Endothelial cell of umbilical vein (primary cell): Measurements from ENCODE around the gene ATN1. TPM values are rescaled to one million over a fixed set of nuclear protein-coding genes. Genes with fewer than 3 reads are reported as not detected.
A peak's percentile ranks its signal among the peaks of the same experiment; 100 is the strongest.

Experiments used
- BruUV-seq: library from RNA; stranded (reverse); fragments of 400-500 nt; replicated peaks from 2 replicates; lab custom pipeline; 2021; lab: Mats Ljungman, UMichigan
- CTCF ChIA-PET: fragments of 300-600, 350-600 bp; sonication (Branson Sonifier 250); formaldehyde crosslinking; loops from one replicate; lab custom pipeline; 2021; ENCODE audit warnings: antibody characterized with exemption, inconsistent platforms; lab: Charles Lee
- POLR2A ChIA-PET: fragments of 300-600, 350-600 bp; sonication (Branson Sonifier 250); formaldehyde crosslinking; loops from one replicate; lab custom pipeline; 2021; ENCODE audit warnings: antibody characterized with exemption, inconsistent platforms; lab: Charles Lee
- DNase-seq: peaks from one replicate; pipeline ENCODE4 v3.0.0-alpha.2; 2011; ENCODE audit warnings: low read depth, low spot score
- FAIRE-seq: peaks from 2 replicates; lab custom pipeline; 2011; peaks lifted over from hg19 to GRCh38; lab: Jason Lieb, UNC
- H2AFZ ChIP-seq: 2 replicates; pipeline ENCODE4 v1.6.0; 2012; ENCODE audit warnings: low read depth, low read length, control low read depth, inconsistent platforms
- H3K27ac ChIP-seq: 2 replicates; pipeline ENCODE4 v1.5.1; 2011; ENCODE audit warnings: low read depth, mild to moderate bottlenecking, control low read depth, low read length, moderate library complexity; ENCODE audit not compliant: insufficient read depth
- H3K27me3 ChIP-seq, 2 experiments: 2 replicates each; pipeline versions ENCODE4 v1.6.0 to v1.6.1; 2011; ENCODE audit warnings: low read length in 2 of 2, mixed read lengths in 1 of 2; ENCODE audit not compliant: control insufficient read depth in 2 of 2, insufficient read depth in 2 of 2
- H3K36me3 ChIP-seq, 2 experiments: 2 replicates in 1 of 2; 3 replicates in 1 of 2; pipeline ENCODE4 v1.5.1; 2011; ENCODE audit warnings: low read length in 2 of 2, mild to moderate bottlenecking in 1 of 2, moderate library complexity in 1 of 2; ENCODE audit not compliant: control insufficient read depth in 2 of 2, insufficient read depth in 2 of 2; ENCODE audit errors: extremely low read depth in 1 of 2
- H3K4me1 ChIP-seq: 3 replicates; pipeline ENCODE4 v1.5.1; 2011; ENCODE audit warnings: mild to moderate bottlenecking, low read length; ENCODE audit not compliant: control insufficient read depth, insufficient read depth; ENCODE audit errors: extremely low read depth
- H3K4me2 ChIP-seq: 2 replicates; pipeline ENCODE4 v1.6.1; 2011; ENCODE audit warnings: low read length, control low read depth, mixed read lengths; ENCODE audit not compliant: insufficient read depth
- H3K4me3 ChIP-seq, 3 experiments: fragments of 200-600 bp in 1 of 3; sonication (generic), shearing (Covaris generic) in 1 of 3; replicated peaks in 1 of 3; 2 replicates each; pipeline ENCODE4 v1.5.1; 2011 to 2016; ENCODE audit warnings: control low read depth in 3 of 3, low read length in 3 of 3, mild to moderate bottlenecking in 2 of 3, inconsistent platforms in 1 of 3, low read depth in 1 of 3, moderate library complexity in 1 of 3; ENCODE audit not compliant: insufficient read depth in 1 of 3
- H3K79me2 ChIP-seq: 2 replicates; pipeline ENCODE4 v1.6.0; 2012; ENCODE audit warnings: low read length, inconsistent platforms; ENCODE audit not compliant: control insufficient read depth, insufficient read depth
- H3K9ac ChIP-seq: replicated peaks from 2 replicates; pipeline ENCODE3; 2011; ENCODE audit warnings: low read length, control low read depth; ENCODE audit not compliant: insufficient read depth; ENCODE audit errors: extremely low read depth
- H3K9me1 ChIP-seq: replicated peaks from 3 replicates; pipeline ENCODE4 v1.6.0; 2011; ENCODE audit warnings: mild to moderate bottlenecking, low read length; ENCODE audit not compliant: control insufficient read depth, insufficient read depth; ENCODE audit errors: extremely low read depth
- H3K9me3 ChIP-seq: replicated peaks from 2 replicates; pipeline ENCODE4 v1.5.1; 2012; ENCODE audit warnings: low read length, inconsistent platforms; ENCODE audit not compliant: control insufficient read depth, insufficient read depth
- H4K20me1 ChIP-seq: replicated peaks from 2 replicates; pipeline ENCODE3; 2011; ENCODE audit warnings: mild to moderate bottlenecking, low read length; ENCODE audit not compliant: control insufficient read depth, insufficient read depth; ENCODE audit errors: extremely low read depth
- CTCF ChIP-seq, 2 donors: IDR thresholded peaks; 1 replicate in 1 of 2; 2 replicates in 1 of 2; pipeline ENCODE4 v1.5.1; 2011; ENCODE audit warnings: low read length in 2 of 2, mild to moderate bottlenecking in 2 of 2, moderate library complexity in 2 of 2, control low read depth in 1 of 2, inconsistent platforms in 1 of 2, low read depth in 1 of 2; ENCODE audit not compliant: insufficient read depth in 1 of 2; ENCODE audit errors: extremely low read depth in 1 of 2
- EZH2 ChIP-seq: IDR thresholded peaks from 2 replicates; pipeline ENCODE4 v1.6.1; 2012; ENCODE audit warnings: borderline replicate concordance, low read depth, mild to moderate bottlenecking, moderate library complexity, low read length, inconsistent platforms; ENCODE audit not compliant: severe bottlenecking
- FOS ChIP-seq: IDR thresholded peaks from 2 replicates; pipeline ENCODE4 v1.6.1; 2011; ENCODE audit warnings: mild to moderate bottlenecking, low read length, moderate library complexity, borderline replicate concordance; ENCODE audit not compliant: insufficient read depth
- GATA2 ChIP-seq: IDR thresholded peaks from 2 replicates; pipeline ENCODE4 v1.7.0; 2011; ENCODE audit warnings: low read depth, mild to moderate bottlenecking, moderate library complexity, mixed read lengths, low read length; ENCODE audit not compliant: insufficient read length, insufficient read depth
- JUN ChIP-seq: IDR thresholded peaks from 2 replicates; pipeline ENCODE4 v1.6.1; 2011; ENCODE audit warnings: borderline replicate concordance, low read depth; ENCODE audit not compliant: insufficient read length, insufficient read depth
- MAX ChIP-seq: IDR thresholded peaks from 2 replicates; pipeline ENCODE4 v1.6.1; 2011; ENCODE audit not compliant: insufficient read depth, insufficient read length
- MYC ChIP-seq: IDR thresholded peaks from one replicate; pipeline ENCODE4 v1.6.1; 2011; ENCODE audit warnings: mild to moderate bottlenecking, low read depth, low read length
- POLR2A ChIP-seq: IDR thresholded peaks from 2 replicates; pipeline ENCODE4 v1.6.1; 2012; ENCODE audit warnings: low read depth, mild to moderate bottlenecking, control low read depth, low read length
- POLR2AphosphoS5 ChIP-seq: IDR thresholded peaks from 2 replicates; pipeline ENCODE4 v1.6.1; 2012; ENCODE audit warnings: low read depth, mild to moderate bottlenecking, control low read depth, low read length, moderate library complexity; ENCODE audit not compliant: insufficient read depth
- dilution Hi-C: fragments of 300-500 bp; cut with MboI; formaldehyde crosslinking; loops from one replicate; pipeline ENCODE4 v1.15.0; 2019; ENCODE audit warnings: low sequenced_read_pairs; ENCODE audit not compliant: extremely low pct_ligation_motif_present
- intact Hi-C: fragments of 100-400 bp; cut with micrococcal nuclease; formaldehyde crosslinking; loops from one replicate; pipeline ENCODE4 v1.10.0; 2022
- polyA plus RNA-seq, 4 experiments: library from polyadenylated mRNA; depleted of rRNA in 3 of 4; stranded (reverse) in 3 of 4; unstranded in 1 of 4; fragments of >200 nt; gene quantifications; 2 replicates each; pipeline versions ENCODE4 v1.2.1 to v1.2.3, GENCODE V29; 2011 to 2012; ENCODE audit warnings: missing spikeins in 1 of 4
- total RNA-seq: library from RNA; stranded (reverse); gene quantifications from 2 replicates; pipeline ENCODE4 v1.2.3, GENCODE V29; 2021

ATN1 gene
- total and polyA plus RNA-seq, 2 donors (not counting 3 experiments of a cell fraction or from before 2014, with no cell fraction given): 46.4 to 117 TPM

GRCh38 chr12:6925239-6925539 is 2.6 kb upstream of the ATN1 start:
- TF ChIP-seq JUN: no peak
- TF ChIP-seq GATA2: no peak
- TF ChIP-seq MYC: no peak
- no peak for TF ChIP-seq POLR2A
- TF ChIP-seq POLR2AphosphoS5: no peak
- no peak for TF ChIP-seq FOS
- no peak for TF ChIP-seq MAX
- TF ChIP-seq CTCF (IDR thresholded peaks at IDR 0.05; ENCODE audit: extremely low read depth in 1 of 2, insufficient read depth in 1 of 2, low read depth in 1 of 2, low read length in 2 of 2): no peak
- TF ChIP-seq EZH2: no peak
- H2AFZ ChIP-seq: peak overlapping the region; percentile 16
- ChIA-PET POLR2A (interaction anchor here (0.8 to 2.3 kb wide), 9 partner anchors 9 to 172 kb away, joined by 3 to 24 read pairs (median 3); partner anchors contain the start of genes C12orf57, MLF2, RNU7-1 and SPSB2), CTCF (interaction anchor here (0.7 to 4.3 kb wide), 22 partner anchors 9 to 220 kb away, joined by 3 to 94 read pairs (median 6); partner anchors contain the start of genes C12orf57, C1RL, CDCA3 and ENO2)
- H3K27ac ChIP-seq: peak overlapping the region; percentile 72
- DNase-seq (no peak), FAIRE-seq (no peak)
- no peak overlapping the region for H3K4me3 ChIP-seq
- no peaks in the 10 kb centered on the region for H3K36me3 ChIP-seq
- dilution Hi-C loops (no loop called here), intact Hi-C loops (no loop called here)
- H3K4me2 ChIP-seq: peak overlapping the region; percentile 81
- peaks cover 44% of the 10 kb centered on the region for H3K4me1 ChIP-seq
- H4K20me1 ChIP-seq: no peaks in the 10 kb centered on the region
- no peaks in the 10 kb centered on the region for H3K9me1 ChIP-seq
- peaks cover 33% of the 10 kb centered on the region for H3K79me2 ChIP-seq
- H3K27me3 ChIP-seq: no peaks in the 10 kb centered on the region
- TSS peak; percentile 61 for BruUV-seq
- H3K9me3 ChIP-seq: no peaks in the 10 kb centered on the region
- peak overlapping the region; percentile 37 for H3K9ac ChIP-seq
